HG03060 (cell line): ENCODE data around the gene FASTKD3.

Experiments
- ATAC-seq: cut with Tn5 transposase; IDR thresholded peaks from one replicate; pipeline ENCODE4 v1.9.1; 2021; ENCODE audit warnings: low read depth, moderate number of reproducible peaks; ENCODE audit not compliant: unreplicated experiment

Gene FASTKD3

DNA sequence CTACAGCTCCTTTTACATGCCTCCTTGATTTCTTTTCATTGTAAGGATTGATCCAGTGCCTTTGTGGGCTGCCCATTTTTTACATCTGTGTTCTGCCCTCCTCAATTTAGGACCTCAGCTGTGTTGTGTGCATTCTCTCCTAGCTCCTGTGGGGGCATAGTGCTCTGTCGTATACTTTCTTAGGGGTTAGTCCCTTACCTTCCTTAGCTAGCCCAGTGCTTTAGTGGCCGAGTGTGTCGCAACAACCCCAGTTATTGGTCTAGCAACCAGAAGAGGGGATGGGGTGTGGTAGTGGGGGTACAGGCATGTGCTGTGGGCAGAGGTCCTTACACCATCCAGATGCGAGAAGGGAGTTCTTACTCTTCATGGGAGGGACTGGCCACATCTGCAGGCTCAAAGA, 12.3 kb upstream of the FASTKD3 start:
- ATAC-seq: no peak

DNA sequence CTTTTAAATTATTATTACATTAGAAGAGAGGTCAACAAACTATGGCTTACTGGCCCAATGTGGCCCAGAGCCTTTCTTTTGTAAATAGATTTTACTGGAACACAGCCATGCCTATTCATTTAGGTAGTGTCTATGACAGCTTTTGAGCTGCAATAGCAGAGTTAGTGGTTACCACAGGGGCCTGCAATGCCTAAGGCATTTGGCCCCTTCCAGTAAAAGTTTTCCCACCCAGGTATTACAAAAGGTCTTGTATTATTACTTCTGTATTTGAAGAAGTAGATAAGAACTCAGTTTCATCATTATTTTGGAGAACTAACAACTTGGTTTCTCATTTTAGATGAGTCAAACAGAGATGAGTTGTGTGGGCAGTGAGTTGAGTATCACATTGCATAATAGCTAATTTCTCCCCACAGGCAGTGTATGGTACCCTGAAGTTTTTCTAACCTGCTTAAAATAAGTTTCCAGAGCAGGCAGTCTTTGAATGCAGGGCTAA, 9.6 kb upstream of the FASTKD3 start:
- peak; percentile 94 for ATAC-seq

DNA sequence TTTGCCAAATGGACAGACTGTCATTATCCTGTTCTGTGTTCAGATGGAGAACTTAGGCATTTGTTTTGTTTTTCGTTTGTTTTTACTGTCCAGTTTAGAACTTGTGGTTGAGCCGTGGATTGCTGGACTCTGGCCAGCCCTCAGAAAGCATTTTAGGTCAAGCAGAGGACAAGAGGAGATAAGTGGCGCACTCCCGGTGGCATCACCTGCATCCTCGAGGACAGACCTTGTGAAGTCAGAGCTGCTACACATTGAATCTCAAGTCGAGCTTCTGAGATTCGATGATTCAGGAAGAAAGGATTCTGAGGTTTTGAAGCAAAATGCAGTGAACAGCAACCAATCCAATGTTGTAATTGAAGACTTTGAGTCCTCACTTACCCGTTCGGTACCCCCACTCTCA, 9.0 kb upstream of the FASTKD3 start:
- no peak for ATAC-seq

DNA sequence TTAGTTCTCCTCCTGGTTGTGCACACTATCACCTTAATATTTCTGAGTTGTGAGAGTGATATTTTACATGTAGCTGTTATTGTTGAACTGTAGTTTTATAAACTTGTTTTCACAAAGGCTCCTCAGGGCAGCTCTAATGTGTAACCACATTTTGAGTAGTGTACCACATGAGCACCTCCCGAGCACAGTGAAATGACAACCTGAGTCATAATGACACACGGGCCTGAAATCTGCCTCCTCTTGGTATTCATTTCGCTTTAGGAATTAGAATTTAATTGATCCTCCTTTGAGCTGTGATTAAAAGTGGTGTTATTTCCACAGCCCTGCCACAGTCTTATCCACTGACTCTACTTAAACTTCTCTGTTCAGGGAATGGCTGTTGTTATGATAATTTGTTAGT, 8.0 kb upstream of the FASTKD3 start:
- peak; percentile 46 for ATAC-seq

DNA sequence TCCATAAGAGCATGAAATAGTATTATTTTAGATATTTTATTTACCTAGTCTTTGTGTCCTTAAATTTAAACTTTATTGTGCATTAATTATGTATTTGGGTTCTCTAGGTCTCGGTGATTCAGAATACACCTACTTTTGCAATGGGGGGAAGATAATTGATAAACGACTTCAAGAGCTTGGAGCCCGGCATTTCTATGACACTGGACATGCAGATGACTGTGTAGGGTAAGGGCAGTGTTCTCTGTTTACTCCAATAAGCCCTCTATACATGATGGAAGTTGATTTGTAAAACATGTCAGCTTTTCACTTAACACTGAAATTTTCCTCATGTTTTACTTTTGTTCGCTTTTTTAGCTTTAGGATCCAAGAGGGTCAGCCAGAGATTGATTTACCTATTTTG, 6.3 kb upstream of the FASTKD3 start:
- no peak for ATAC-seq

DNA sequence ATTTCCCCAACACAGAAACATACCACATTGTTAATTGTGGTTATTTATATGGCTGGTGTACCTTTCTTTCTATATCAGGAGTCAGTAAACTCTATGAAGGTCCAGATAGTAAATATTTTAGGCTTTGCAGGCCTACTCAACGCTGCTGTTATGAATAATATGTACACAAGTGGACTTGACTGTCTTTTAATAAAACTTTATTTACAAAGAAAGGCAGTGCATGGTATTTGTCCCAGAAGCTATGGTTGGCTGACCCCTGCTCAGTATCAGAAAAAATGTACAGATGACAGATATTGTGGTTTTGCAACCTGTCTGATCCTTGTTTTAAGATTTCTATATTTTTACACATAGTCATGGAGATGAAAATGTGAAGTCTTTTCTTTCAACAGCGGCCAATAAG, 5.8 kb upstream of the FASTKD3 start:
- ATAC-seq: no peak

DNA sequence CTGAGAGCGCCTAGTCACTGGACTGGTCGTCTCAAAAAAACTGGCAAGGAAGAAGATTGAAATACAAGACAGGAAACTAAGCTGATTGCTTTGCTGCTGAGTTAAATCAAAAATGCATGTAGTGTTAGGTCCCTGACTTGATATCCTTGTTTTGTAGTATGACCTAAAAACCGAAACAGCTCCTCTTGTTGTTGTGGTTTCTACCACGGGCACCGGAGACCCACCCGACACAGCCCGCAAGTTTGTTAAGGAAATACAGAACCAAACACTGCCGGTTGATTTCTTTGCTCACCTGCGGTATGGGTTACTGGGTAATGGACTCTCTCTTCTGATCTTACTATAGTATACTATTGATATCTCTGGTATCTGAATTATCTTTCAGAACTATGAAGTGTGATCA, 4.4 kb upstream of the FASTKD3 start:
- no peak for ATAC-seq

DNA sequence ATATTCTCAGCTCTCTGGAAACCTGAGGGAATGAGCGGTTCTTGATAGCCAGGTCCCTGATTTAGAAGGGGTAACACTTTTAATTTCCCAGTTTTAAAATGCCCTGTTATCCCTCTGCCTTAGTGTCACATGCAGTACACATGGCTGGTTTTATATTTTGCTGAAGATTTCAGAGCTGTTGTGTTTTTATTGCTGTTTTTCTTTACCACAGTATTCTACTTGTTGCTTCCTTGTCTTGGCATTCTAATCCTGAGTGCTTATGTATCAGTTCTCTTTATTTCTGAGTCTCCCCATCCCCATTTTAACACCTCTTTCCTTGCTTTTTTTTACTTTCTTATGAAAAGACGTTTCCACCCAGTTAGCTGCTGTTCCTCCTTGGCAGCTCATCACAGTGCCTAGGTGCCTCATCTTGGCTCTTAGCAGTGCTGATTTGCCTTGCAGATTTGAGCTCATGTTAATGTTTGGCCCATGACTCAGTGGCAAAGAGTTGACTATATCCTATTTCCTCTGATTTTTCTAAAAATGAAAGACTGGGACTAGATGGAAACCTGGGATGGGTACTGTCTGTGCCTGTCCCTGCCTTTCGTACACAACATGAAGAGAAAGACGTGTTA, 3.8 kb upstream of the FASTKD3 start:
- no peak for ATAC-seq

DNA sequence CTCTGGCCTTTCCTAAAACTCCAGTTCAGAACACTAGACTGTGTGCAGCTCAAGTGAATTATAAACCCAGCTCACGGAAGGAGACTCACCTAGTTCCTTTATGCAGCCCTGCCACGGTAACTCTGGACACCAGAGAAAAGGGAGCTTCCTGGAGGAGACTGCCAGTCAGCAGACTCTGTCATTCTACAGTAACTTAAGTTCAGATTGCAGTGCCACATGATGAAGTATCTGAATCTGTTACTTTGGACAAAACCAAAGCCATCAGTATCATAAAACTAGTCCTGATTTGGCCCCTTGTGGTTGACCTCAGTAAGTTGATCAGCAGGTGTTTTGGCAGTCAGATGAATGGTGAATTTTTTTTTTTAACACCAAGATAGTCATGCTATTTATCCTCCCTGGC, 2.8 kb upstream of the FASTKD3 start:
- ATAC-seq: no peak

DNA sequence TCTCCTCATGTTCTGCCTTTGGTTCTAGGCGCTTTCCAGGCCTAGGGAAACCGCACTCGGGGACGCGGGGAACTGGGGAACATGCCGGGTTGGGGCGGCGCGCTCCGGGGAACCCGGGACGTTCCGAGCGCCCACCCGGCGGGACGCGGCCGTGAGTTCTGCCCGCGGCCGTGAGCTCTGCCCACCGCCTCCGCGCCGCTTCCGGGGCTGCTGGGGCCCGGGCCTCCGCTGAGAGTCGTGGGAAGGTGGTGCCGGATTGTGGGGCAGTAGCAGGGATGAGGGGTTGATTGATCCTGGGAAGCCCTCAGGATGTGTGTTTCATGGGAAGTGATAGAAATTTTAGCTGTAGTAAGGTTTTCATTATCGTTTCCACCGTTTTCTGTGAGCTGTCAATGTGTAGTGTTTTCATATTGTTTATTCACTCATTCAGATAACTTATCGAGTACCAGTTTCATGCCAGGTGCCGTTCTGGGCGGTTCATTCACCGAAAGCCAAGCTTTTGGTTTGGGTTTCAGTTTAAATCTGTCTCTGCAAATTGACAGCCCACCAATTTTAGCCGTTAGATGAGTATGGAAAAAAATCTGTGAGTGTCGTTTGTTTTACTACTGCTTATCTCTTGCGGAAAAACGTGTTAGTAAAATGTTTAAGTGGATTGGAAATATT, 774 bp upstream of the FASTKD3 start:
- ATAC-seq: no peak

DNA sequence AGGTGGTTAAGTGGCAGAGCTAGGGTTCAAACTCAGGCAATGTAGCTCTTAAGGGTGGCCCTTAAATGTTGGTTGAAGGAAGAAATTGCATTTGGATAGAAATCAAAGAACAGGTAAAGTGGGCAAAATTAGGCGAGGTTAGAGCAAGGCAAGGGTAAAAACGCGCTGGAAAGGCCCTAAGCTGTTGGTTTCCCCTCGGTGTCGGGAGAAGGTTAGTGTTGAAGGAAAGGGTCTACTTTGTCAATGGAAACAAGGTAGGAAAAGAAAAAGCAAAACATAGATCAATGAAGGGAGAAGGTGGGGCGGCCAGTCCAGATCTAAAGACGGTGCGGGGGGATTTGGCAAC, 431 bp downstream of the FASTKD3 start:
- ATAC-seq: no peak

DNA sequence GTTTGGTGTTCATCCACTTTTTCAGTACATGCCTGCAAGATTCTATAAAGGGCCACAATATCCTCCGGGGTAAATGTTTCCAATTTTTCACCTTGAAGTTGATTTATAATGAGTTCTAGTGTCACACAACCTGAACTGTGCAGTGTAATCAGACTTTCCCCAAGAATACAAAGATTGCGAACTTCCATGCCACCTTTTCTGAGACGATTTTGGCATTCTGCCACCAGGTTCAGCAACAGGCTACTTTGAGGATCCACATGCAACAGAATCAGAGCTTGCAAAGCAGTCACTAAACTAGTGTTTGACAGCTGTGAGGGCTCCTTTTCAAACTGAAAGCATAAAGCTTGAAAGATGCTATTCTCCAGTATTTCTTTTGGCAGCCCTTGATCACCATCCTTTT, 1.6 kb downstream of the FASTKD3 start:
- ATAC-seq: no peak

DNA sequence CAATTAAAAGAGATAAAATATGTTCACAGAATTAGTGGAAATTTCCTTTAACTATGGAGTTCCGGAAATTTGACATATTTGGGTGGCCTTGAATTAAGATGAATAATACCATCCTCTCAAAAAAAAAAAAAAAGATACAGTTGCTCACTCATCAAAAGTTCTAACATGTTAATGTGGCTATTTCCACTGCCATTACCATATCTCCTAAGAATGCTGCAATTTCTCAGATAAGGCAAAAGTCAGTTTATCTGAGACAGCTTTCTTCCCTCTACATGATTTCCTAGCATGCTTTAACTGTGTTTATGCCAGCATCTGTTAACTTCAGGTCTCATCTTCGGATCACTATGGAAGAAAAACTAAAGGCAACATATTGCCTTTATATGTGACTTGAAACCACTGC, 2.6 kb downstream of the FASTKD3 start:
- ATAC-seq: no peak

DNA sequence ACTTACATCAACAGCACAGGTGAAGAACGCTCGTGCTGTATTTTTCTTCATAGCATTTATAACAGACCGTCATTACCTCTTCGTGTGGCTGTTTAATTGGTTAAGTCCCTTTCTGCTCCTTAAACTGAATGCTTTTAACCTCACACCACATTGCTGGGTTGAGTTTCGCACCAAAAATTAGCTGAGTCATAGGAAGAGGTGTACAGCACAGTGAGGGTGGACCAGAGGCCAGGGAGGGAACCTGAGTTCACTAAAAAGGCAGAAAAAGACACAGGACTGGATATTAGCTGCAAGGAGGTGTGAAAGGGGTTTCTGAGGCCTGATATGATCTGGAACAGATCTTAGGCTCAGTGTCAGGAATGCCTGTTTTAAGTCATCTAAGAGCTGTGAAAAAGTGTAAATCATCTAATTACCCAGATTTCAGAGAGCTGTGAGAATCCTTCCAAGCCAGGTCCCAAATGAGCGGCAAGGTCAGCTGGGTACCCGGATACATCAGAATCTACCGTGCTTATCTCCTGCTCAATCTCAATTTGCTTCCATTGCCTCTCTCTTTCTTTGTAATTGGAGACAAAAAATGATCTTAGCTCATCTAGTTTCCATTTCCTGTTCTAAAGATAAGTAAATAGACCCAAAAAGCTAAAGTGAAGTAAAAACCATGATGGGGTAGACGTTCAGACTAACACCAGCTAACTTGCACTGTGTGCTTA, 10.8 kb downstream of the FASTKD3 start:
- no peak for ATAC-seq

DNA sequence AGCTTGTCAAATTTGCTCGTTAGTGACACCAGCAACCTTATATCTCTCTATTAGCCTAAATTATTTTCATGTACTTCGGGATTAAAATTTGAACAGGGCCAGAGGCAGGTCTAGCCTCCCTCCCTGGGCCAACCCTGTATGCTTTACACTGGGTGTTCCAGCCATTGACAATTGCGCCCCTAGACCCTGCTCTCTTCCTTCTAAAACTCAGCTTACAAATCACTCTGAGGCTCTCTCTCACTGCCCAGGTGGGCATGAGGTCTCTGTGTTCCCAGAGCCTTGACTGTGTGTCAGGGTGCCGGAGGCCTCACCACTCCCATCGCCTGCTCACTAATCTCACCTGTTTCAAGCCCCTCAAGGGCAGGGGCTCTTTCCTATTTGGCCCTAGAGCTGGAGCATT, 11.5 kb downstream of the FASTKD3 start:
- no peak for ATAC-seq

DNA sequence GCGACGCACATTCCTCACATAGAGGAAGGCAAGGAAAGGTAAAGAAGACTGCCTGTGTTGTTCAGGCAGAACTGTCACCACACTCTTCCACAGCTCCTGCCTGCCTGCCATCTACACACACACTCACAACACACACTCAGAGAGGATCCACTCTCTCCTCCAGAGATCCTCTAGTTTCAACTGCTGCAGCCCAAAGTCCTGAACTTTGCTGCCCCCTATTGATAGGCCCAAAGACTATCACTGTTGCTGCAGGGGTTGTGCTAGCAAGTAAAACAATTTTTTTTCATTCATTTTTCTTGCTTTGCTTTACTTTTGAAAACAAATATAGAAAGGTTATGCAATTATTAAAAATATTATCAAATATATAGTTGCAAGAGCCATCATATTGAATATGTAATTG, 12.0 kb downstream of the FASTKD3 start:
- no peak for ATAC-seq

DNA sequence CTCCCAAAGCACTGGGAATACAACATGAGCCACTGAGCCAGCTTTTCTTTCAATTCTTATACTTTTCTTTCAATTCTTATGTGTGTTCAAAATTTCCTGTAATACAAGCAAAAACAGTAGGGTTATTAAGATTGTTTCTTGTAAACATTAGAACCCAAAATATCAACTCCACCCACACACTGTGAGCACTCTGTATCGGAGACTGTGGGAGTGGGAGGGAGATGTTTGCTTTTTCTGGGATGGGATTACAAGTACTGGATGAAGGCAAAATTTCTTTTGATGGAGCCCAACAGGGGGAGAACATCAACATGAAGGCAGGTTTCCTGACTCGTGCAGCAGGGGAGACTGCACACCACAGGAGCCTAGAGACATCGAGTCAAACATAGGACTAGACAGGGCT, 13.2 kb downstream of the FASTKD3 start:
- ATAC-seq: no peak

DNA sequence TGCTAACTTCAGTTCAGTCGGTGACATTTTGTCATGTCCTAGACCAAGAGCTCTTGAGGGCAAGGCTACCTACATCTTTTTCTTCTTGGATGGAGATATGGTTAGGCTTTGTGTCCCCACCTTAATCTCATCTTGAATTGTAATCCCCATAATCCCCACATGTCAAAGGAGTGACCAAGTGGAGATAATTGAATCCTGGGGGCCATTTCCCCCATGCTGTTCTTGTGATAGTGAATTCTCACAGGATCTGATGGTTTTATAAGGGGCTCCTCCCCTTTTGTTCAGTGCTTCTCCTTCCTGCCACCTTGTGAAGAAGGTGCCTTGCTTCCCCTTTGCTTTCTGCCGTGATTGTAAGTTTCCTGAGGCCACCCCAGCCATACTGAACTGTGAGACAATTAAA, 15.8 kb downstream of the FASTKD3 start:
- no peak for ATAC-seq

DNA sequence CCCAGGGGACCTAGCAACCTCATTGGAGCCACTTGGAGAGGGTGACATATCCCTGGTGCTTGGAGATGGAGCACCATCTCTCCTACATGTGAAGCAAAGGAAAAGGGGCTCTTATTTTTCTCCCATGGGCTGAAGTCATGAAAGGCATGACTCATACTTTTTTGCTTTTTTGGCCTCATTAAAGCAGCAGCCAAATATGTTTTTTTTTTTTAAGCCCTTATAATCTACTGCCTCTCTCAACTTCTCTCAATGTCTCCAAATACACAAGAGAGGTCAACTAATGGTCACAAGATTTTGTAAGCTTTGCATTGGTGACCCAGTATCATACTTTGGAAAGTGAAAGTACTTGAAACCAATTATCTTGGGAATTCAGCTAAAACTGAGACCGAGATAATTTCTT, 16.3 kb downstream of the FASTKD3 start:
- ATAC-seq: peak; percentile 46

DNA sequence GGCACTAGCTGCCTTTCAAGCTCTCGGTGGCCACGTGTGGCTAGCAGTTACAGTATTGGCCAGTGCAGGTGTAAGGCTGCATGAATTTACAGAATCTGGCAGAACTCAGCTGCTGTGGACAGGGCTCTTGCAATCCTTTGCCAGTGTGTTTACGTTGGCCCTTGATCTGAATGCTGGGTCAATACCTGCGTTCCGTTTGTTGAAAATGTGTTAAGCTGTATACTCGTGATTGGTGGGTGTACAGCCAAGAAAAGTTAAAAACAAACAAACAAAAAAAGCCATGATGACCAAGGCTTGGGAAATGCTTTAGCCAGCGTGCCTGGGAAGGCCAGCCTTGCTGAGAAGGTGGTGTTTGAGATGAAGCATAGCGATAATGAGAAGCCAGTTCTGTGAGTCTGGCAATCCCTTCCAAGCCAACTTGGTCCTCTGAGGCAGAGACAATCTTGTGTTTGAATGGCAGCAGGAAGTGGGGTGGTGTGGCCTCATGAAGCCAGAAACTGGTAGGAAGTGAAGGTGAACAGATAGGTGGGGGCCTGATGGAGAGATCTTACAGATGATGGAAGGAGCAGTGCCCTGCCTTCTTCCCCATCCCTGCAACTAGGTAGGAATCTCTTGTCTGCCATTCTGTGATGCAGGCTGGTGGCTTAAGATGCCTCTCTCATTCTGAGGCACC, 17.1 kb downstream of the FASTKD3 start:
- no peak for ATAC-seq

DNA sequence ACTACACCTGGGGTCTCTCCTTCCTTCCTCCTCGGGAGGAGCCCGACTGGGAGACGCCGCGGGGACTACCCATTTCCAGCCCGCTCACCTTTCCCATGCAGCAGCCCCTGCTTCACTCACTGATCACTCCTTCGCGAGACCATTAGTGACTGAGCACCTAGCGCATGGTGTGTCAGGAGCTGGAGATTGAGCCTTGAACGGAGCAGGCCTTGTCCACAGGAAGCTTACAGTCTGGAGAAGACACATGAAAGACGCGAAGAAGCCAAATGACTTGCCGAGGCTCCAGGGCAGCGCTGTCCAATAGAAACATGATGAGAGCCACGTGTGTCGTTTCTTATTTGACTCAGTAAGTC, 17.6 kb downstream of the FASTKD3 start:
- ATAC-seq: no peak
